ENCODE data around the gene ARHGAP28.
A peak's percentile ranks its signal among the peaks of the same experiment; 100 is the strongest.

ARHGAP28 gene

DNA sequence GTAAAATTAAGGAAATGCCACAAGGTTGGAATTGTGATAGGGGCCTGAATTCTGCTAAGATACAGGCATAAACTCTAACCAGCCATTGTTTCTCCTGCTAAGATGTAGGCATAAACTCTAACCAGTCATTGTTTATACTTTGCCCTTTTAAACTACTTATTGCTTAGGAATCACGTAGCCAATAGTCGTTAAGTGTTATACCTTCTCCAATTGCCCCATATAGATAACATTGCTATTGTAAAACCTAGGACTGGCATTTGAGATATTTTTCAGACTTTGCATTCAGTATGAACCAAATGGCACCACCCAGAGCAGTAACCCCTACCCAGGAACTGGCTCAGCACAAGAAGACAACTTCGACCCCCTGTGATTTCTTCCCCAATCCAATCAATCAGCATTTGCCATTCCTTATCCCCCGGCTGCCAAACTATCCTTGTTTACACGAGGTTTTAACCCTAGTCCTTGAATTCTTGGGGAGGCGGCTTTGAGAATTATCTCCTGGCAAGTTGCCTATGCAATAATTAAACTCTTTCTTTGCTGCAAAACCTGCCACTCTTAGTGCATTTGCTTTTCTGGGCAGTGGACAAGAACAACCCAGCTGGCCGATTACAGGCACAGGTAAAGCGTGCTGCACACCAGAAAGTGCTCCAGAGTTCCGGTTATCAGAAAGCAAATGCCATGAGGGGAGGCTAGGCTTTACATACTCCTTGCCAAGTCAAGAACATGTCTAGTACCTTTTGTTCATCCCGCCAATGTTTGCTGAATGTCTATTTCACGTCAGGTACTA, 220.5 kb downstream of the ARHGAP28 start:
- FAIRE-seq (no peak), DNase-seq (ENCODE audit: insufficient read length, low spot score) (no peak)

DNA sequence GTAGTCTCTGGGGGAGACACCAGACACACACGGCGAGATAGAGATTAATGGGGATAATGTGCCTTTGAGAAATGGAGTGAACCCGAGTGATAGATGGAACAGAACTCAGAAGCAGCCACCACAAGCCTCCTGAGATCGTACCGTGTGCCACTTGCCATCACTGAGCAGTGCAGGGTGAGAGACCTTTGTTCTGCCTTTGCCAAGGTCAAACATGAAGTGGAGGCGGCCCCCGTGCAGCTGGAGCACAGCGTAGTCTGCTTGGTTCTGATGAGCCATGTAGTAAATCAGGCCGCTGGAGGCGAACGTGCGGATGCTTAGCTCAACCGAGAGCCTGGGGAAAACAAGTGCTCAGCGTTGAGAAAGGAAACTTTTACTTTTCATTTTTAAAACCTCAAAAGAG, 221.1 kb downstream of the ARHGAP28 start:
- FAIRE-seq = no peak
- no peak for DNase-seq (ENCODE audit: insufficient read length, low spot score)

DNA sequence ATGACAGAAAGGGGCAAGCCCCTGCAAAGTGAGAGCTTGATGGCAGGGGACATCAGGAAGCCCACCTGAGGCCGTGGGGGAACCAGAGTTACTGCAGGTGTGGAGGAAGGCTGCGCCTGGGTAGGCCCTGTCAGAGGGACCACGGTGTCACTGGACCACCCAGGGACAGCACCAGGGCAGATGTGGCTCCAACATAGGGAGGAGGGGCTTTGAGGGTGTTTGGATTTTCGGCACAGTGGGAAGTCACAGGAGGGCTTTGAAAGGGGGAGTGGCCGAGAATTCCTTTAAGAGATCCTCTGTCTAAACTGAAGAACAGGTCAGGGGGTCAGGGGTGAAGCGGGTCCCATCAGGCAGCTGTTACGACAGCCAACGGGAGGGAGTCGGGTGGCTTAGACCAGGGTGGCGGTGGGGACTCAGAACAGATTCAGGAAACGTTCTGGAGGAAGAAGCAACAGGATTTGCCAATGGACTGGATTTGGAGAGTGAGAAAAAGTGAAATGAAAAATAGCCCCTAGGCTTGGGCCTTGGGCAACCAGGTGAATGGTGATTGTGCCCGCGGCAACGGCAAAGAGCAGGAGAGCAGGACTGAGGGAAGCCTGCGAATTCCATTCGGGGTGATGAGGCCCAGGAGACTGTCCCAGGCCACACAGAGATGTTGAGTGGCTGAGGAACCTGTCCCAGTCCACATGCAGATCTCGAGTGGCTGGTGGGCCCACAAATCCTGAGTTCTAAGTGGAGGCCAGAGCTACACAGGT, 222.0 kb downstream of the ARHGAP28 start:
- FAIRE-seq (no peak), DNase-seq (ENCODE audit: insufficient read length, low spot score) (no peak)

DNA sequence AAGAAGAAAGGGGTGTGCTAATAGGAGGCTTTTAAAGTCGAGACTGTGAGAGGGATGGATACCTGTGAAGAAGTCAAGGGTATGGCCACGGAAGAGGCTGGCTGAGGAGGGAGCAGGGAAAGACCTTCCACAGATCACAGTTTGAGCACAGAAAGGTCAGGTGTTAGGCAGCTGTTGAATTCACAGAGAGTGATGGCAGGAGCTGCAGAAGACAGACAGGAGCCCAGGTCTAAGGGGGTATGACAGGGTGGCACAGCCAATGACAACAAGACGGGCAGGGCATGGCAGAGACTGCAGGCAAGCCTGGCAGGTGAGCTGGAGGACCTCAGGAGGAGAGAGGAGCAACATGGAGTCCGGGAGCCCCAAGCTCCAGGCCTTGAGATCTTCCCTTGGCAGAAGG, 225.0 kb downstream of the ARHGAP28 start:
- FAIRE-seq (no peak), DNase-seq (ENCODE audit: insufficient read length, low spot score) (no peak)

DNA sequence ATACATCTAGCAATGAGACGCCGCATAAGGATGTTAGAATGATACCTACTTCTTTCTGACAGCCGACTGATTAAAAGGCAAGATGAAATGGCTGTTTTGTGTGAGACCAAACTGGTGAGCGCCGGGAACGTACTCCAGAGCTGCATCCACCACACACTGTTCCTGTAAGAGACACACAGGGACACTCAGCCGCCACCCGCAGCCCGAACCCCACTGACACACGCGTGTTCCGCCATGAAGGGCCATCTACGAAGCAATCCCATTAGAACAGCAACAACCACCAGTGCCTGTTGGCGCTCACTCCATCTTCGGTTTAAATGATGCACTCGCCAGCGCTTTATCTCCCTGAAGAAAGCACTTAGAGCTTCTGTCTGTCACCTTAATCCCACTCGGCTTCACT, 225.8 kb downstream of the ARHGAP28 start:
- DNase-seq (ENCODE audit: insufficient read length, low spot score) = no peak
- FAIRE-seq = no peak

DNA sequence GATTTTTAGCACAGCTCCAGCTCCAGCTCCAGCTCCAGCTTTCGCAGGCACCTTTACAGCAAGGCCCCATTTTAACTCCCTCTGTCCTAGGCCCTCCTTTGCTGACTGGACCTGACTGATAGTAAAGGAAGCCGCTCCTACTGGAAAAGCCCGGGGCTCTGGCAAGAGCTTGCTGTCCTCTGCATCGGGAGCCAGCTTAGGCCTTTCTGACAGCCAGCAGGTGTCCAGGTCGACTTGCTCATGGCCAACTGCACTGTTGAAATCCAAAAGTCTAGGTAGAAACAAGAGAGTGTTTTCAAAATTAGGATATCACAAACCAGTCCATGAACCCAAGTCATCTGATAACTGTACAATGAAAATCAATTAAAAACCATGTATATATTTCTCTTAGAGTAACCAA, 227.0 kb downstream of the ARHGAP28 start:
- DNase-seq (ENCODE audit: insufficient read length, low spot score) = no peak
- FAIRE-seq = no peak

DNA sequence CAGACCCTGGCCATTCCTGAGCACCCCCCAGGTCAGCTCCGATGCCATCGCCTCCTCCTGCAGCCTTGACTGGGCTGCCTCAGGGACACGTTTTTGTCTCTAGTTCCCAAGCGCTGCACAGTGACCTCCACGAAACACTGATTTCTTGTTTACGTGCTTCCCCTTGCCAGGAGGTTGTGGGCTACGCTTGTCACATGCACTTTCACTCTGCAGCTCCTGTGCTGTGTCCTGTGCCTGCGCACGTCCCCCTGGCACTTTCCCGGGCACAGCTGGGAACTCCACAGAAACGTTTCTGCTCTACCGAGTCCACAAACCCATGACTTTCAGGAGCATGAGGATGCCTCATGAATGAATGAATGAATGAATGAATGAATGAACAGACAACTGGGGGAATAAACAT, 227.5 kb downstream of the ARHGAP28 start:
- no peak for FAIRE-seq
- no peak for DNase-seq (ENCODE audit: insufficient read length, low spot score)

DNA sequence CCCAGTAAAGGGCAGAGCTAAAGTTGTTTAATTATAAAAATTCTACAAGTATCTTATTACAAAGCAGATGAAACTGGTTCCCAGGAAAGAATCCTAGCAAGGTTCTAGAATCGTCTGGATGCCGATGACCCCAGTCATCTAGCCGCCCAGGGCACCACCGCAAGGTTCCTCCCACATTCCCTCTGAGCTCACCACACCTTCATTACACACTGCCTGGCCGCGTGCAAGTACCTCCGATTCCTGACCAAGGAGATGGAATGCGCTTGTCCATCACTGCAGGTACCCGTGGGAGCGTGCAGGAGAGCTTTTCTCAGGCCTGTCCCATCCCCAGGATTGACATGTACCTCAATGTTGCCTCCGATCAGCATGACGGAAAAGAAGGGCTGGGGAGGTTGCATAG, 229.6 kb downstream of the ARHGAP28 start:
- FAIRE-seq = no peak
- no peak for DNase-seq (ENCODE audit: insufficient read length, low spot score)

DNA sequence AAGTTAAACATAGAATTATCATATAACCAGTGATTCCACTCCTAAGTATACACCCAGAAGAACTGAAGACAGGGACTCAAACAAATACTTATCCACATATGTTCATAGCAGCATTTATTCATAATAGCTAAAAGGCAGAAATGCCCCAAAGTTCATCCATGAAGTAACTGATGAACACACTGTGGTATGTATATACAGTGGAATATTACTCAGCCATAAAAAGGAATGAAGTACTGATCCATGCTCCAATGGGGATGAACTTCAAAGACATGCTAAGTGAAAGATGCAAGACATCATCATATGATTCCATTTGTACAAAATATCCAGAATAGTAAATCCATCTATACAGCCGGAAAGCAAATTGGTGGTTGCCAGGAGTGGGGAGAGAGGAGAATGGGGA, 230.6 kb downstream of the ARHGAP28 start:
- FAIRE-seq (no peak), DNase-seq (ENCODE audit: insufficient read length, low spot score) (no peak)

DNA sequence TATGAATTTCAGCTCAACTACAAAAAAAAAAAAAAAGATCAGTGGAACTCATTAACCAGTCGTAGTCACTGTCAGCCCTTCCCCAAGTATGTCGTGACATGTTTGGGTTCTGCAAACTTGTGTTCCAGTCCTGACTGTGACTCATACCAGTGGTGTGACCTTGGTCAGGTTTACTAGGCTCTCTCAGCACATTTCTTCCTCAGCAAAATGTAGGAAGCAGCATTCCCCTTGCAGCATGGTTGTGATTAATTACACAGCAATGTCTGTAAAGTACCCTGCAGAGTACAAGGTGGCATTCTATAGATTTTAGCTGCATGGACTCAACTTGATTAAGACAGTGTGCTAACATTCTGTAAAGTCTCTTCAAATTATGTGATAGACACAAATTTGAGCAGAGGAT, 231.1 kb downstream of the ARHGAP28 start:
- FAIRE-seq (peak; percentile 9), DNase-seq (ENCODE audit: insufficient read length, low spot score) (peak; percentile 10)

DNA sequence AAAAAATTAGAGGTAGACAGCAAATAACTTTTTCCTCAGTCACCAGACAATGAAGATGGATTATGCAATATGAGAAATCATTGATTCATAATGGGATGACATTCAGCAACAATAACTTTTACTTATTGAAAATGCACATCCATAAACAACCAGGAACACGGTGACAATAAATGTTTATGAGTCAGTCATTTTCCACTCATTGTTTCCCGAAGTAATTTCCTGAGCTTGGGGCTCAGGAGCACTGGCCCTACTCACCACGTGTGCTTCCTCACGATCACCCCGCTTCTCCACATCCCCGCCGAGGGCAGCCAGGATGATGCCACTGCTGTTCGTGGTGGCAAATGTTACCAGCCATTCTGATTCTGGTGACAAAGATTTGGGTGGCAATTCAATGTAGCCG, 231.8 kb downstream of the ARHGAP28 start:
- DNase-seq (ENCODE audit: insufficient read length, low spot score) = no peak
- FAIRE-seq = no peak

DNA sequence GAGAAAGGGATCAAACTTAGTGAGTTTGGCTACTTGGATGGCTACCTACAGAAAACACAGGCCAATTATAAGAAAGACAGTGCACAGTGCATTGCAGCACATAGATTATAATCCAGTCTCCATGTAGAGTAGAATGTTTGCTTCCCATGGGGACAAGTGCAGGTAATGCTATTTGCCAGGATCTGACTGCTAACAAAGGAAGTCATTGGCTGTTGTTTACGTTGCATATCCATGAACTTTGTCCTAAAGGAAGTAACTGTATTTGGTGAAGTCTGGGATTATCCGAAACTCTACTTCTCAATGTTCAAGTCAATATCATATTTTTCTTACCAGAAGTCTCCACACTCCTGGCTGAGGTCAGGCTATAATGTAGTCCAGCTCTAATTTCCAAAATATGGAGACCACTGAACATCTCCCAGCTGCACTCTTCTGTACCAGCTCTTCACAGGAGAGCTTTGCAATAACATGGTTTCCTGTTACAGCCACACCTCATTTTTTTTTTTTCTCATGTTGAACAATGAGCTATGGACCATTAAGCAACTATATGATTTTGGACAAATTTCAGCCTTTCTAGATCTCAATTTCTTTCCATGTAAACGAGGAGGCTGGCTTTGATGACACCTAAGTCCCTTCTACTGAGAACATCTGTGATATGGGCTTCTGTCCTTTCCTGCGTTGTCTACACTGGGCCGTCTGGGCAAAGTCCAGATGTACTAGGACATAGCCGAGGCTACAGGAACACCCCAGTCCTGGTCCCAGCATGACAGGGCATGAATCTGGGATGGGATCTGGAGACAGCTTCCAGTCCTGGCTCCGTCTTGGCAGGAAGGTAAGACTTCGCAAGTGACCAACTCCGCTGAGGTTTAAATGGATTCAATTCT, 233.3 kb downstream of the ARHGAP28 start:
- FAIRE-seq (no peak), DNase-seq (ENCODE audit: insufficient read length, low spot score) (no peak)

DNA sequence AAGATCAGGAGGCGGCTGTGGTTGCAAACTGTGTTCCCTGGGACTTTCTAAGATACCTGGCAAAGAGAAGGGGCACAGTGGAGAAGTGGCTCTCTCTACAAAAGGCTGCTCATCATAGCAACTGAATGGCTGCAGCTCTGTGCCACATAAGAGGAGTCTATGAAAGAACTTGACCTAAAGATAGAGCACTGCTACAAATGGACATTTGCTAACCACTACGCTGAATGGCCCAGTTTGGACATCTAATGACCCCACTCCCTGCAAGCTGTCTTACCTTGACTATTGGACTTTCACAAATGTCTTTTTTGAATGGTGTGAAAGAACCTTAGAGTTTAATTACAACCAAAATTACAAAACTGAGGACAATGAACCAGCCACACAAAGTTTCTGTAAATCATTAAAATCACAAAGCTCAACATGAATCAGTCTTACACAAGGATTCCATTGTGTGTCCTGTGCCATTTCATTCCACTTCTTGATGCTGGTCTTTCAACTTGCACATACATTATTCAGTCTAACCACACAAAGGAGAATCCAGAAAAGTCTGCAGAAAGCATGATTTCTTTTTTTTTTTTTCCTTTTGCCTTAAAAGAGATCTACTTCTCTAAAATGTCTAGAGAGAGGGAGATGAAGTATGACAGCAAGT, 234.1 kb downstream of the ARHGAP28 start:
- FAIRE-seq (no peak), DNase-seq (ENCODE audit: insufficient read length, low spot score) (no peak)

Data from HTR-8/SVneo (cell line).